ENCODE data around the gene PDZRN4.

PDZRN4 gene

GRCh38 chr12:41468756-41469155 is 280.6 kb downstream of the PDZRN4 start:
- TF ChIP-seq, protein P1, sequence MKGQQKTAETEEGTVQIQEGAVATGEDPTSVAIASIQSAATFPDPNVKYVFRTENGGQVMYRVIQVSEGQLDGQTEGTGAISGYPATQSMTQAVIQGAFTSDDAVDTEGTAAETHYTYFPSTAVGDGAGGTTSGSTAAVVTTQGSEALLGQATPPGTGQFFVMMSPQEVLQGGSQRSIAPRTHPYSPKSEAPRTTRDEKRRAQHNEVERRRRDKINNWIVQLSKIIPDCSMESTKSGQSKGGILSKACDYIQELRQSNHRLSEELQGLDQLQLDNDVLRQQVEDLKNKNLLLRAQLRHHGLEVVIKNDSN (IDR thresholded peaks at IDR 0.05) = no peak
- TF ChIP-seq EGR1 (IDR thresholded peaks at IDR 0.05) = no peak
- no peak for TF ChIP-seq TEAD4 (IDR thresholded peaks at IDR 0.05)
- TF ChIP-seq ZBTB7A (IDR thresholded peaks at IDR 0.05; ENCODE audit: low read depth) = no peak
- TF ChIP-seq TCF12 (IDR thresholded peaks at IDR 0.05; ENCODE audit: low read depth) = no peak
- TF ChIP-seq TAF1 (IDR thresholded peaks at IDR 0.05; ENCODE audit: low read depth) = no peak
- TF ChIP-seq FOXM1 (IDR thresholded peaks at IDR 0.05; ENCODE audit: borderline replicate concordance, low read depth) = no peak
- no peak for TF ChIP-seq NFIC (IDR thresholded peaks at IDR 0.05)
- TF ChIP-seq REST (IDR thresholded peaks at IDR 0.05; ENCODE audit: low read depth) = no peak
- no peak for TF ChIP-seq CREB1 (IDR thresholded peaks at IDR 0.05; ENCODE audit: low read depth)

DNA sequence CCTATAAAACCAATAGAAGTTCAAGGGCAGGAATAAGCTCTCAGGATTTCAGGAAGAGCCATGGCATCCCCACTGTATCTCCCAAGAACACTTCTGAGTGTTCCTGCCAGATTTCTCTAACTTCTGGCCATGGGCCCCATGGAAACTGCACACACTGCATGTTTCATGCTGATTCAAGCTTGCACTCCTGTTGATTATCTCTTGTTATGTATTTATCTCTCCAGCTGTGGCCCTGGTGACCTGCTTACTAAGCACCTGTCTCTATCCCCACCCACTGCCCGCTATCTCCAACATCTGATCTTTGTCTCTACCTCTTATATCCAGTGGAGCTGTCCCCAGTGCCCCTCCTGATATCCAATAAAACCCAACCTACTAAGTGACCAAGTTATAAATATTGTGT is 285.3 kb downstream of the PDZRN4 start:
- no peak for TF ChIP-seq RAD21 (IDR thresholded peaks at IDR 0.05; ENCODE audit: low read depth)

DNA sequence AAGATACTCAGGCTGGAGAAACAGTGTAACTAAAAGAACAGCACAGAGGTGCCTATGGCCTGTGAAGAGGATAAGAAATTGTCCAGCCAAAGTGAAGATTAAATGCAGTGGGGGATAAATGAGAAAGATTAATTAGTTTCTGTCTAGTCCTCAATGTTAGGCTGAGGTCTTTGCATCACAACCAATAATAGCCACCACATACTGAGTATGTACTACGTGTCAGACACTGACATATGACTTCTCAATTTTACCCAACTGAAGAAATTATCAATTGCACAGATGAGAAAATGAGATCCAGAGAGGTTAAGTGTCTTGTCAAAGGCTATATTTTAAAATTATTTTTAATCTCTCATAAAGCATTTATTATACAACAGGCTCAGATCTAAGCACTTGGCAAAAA is 285.9 kb downstream of the PDZRN4 start:
- TF ChIP-seq TEAD4 (IDR thresholded peaks at IDR 0.05) (no peak), CEBPB (IDR thresholded peaks at IDR 0.05) (no peak), TAF1 (IDR thresholded peaks at IDR 0.05; ENCODE audit: low read depth) (no peak), FOXM1 (IDR thresholded peaks at IDR 0.05; ENCODE audit: borderline replicate concordance, low read depth) (no peak), EP300 (IDR thresholded peaks at IDR 0.05; ENCODE audit: borderline replicate concordance) (no peak), YY1 (IDR thresholded peaks at IDR 0.05; ENCODE audit: low read depth) (no peak), TCF12 (IDR thresholded peaks at IDR 0.05; ENCODE audit: low read depth) (no peak), CREB1 (IDR thresholded peaks at IDR 0.05; ENCODE audit: low read depth) (no peak), RAD21 (IDR thresholded peaks at IDR 0.05; ENCODE audit: low read depth) (no peak), REST (IDR thresholded peaks at IDR 0.05; ENCODE audit: low read depth) (no peak), EGR1 (IDR thresholded peaks at IDR 0.05) (no peak), NFIC (IDR thresholded peaks at IDR 0.05) (no peak), ZBTB7A (IDR thresholded peaks at IDR 0.05; ENCODE audit: low read depth) (no peak)
- TF ChIP-seq, protein P1 (IDR thresholded peaks at IDR 0.05) = no peak
- TF ChIP-seq, protein P2, sequence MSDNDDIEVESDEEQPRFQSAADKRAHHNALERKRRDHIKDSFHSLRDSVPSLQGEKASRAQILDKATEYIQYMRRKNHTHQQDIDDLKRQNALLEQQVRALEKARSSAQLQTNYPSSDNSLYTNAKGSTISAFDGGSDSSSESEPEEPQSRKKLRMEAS (IDR thresholded peaks at IDR 0.05) = no peak

GRCh38 chr12:41476499-41477439 is 288.6 kb downstream of the PDZRN4 start:
- TF ChIP-seq RAD21 (IDR thresholded peaks at IDR 0.05; ENCODE audit: low read depth) (no peak), FOXM1 (IDR thresholded peaks at IDR 0.05; ENCODE audit: borderline replicate concordance, low read depth) (no peak), EGR1 (IDR thresholded peaks at IDR 0.05) (no peak), TAF1 (IDR thresholded peaks at IDR 0.05; ENCODE audit: low read depth) (no peak), CEBPB (IDR thresholded peaks at IDR 0.05) (no peak)
- TF ChIP-seq, protein P1 (IDR thresholded peaks at IDR 0.05) = no peak

GRCh38 chr12:41479426-41479825 is 291.3 kb downstream of the PDZRN4 start:
- TF ChIP-seq TEAD4 (IDR thresholded peaks at IDR 0.05) (no peak), CREB1 (IDR thresholded peaks at IDR 0.05; ENCODE audit: low read depth) (no peak), TCF12 (IDR thresholded peaks at IDR 0.05; ENCODE audit: low read depth) (no peak), REST (IDR thresholded peaks at IDR 0.05; ENCODE audit: low read depth) (no peak), TAF1 (IDR thresholded peaks at IDR 0.05; ENCODE audit: low read depth) (no peak), EGR1 (IDR thresholded peaks at IDR 0.05) (no peak), YY1 (IDR thresholded peaks at IDR 0.05; ENCODE audit: low read depth) (no peak), CEBPB (IDR thresholded peaks at IDR 0.05) (no peak), RAD21 (IDR thresholded peaks at IDR 0.05; ENCODE audit: low read depth) (no peak), NFIC (IDR thresholded peaks at IDR 0.05) (no peak)
- TF ChIP-seq, protein P2 (IDR thresholded peaks at IDR 0.05) = no peak
- TF ChIP-seq, protein P1 (IDR thresholded peaks at IDR 0.05) = no peak
